HUES48 (cell line): ENCODE results near the gene GINS2.

Experiments used
- H3K27ac ChIP-seq: one replicate; pipeline ENCODE4 v1.7.0; 2013; ENCODE audit warnings: low read depth, low read length, inconsistent platforms
- H3K27me3 ChIP-seq: 2 replicates; pipeline ENCODE4 v1.6.1; 2013; ENCODE audit warnings: mild to moderate bottlenecking, low read length; ENCODE audit not compliant: control insufficient read depth, insufficient read depth
- H3K36me3 ChIP-seq: 2 replicates; pipeline ENCODE4 v1.6.1; 2013; ENCODE audit warnings: low read length; ENCODE audit not compliant: control insufficient read depth, insufficient read depth
- H3K4me1 ChIP-seq: 2 replicates; pipeline ENCODE4 v1.6.1; 2013; ENCODE audit warnings: mild to moderate bottlenecking, low read length; ENCODE audit not compliant: control insufficient read depth, insufficient read depth
- H3K4me3 ChIP-seq: 2 replicates; pipeline ENCODE4 v1.5.1; 2013; ENCODE audit warnings: mild to moderate bottlenecking, low read depth, low read length
- H3K9ac ChIP-seq: 2 replicates; pipeline ENCODE4 v1.6.1; 2013; ENCODE audit warnings: mild to moderate bottlenecking, low read depth, low read length, moderate library complexity
- H3K9me3 ChIP-seq: 2 replicates; pipeline ENCODE4 v1.6.1; 2013; ENCODE audit warnings: low read length; ENCODE audit not compliant: control insufficient read depth, insufficient read depth

Gene GINS2

GRCh38 chr16:85678016-85678415, 10.7 kb downstream of the GINS2 start:
- Histone ChIP-seq H3K27ac (no peak overlapping the region), H3K9me3 (no peaks in the 10 kb centered on the region), H3K9ac (no peak overlapping the region), H3K4me1 (no peaks in the 10 kb centered on the region), H3K4me3 (no peak overlapping the region), H3K36me3 (peaks cover 89% of the 10 kb centered on the region), H3K27me3 (no peaks in the 10 kb centered on the region)

DNA sequence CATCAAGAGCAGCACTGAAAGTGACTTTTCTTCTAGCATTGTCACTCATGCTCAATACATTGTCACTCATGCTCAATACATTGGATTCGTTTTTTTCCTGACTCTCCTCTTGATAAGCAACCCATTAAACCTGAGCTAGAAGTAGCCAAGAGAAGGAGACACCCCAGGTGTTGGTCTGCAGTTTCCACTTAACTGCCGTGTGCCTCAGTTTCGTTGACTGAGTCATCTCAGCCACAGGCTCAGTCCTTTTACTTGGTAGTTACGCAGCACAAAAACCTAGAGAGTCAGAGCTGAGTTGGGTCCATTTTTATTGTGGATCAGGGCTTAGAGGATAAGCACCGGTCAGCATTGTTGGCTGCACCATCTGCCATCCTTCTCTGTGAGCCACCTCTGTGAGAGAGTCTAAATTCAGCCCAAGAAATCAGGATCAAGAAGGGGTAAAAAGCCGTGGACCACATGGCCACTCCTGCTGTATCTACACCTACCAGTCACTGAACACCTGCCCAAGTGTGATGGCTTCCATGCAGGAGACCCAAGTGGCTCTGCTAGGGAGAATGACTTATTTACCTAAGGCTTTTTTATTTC, 11.3 kb downstream of the GINS2 start:
- H3K9ac ChIP-seq, result no peak overlapping the region

DNA sequence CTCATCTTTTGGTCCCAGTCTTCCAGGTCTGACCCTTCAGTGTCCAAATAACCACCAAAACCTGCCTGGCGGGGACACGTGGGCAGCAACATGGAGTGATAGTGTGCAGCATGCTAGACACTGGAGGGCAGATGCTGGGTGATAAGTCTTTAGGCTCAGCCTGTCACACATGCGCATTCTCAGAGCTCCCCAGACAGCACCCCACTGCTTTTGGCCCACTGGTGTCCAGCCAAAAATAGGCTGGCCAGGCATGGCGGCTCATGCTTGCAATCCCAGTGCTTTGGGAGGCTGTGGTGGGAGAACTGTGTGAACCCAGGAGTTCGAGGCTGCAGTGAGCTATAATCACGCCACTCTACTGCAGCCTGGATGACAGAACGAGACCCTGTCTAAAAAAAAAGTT, 12.3 kb downstream of the GINS2 start:
- Histone ChIP-seq H3K9me3 (no peaks in the 10 kb centered on the region), H3K9ac (no peak overlapping the region), H3K27me3 (no peaks in the 10 kb centered on the region), H3K4me1 (no peaks in the 10 kb centered on the region), H3K4me3 (no peak overlapping the region), H3K36me3 (peaks cover 98% of the 10 kb centered on the region), H3K27ac (no peak overlapping the region)

More for the DNA sequence above, 11.3 kb downstream of the GINS2 start:
- Histone ChIP-seq H3K27ac (no peak overlapping the region), H3K9me3 (no peaks in the 10 kb centered on the region), H3K4me1 (no peaks in the 10 kb centered on the region), H3K27me3 (no peaks in the 10 kb centered on the region), H3K36me3 (peaks cover 91% of the 10 kb centered on the region), H3K4me3 (no peak overlapping the region)

DNA sequence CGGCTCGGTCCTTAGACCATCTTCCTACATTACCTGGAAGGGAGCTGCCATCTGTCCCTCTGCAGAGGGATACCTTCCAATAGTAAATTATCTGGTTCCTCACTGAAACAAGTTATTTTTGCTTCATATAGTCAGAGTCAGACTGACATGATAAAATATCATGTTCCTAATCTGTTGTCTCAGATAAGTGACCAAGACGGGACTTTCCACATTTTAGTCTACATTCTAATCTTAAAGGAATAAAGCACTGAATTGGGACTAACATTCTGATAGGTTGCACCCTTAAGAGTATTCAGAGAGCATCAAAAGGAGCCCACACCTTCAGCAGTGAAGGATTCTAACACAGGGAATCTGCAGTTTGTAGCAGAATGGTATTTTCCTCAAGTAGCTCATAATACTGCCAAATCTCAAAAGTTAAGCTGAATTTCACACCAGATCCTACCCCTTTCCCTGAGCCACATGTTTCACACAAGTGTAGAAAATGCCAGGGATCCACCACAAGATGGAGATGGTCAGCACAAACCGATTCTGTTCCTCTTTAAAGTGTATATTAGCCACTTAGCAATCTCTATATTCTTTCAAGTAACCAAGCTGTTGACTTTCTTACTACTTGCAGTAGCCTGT, 13.4 kb downstream of the GINS2 start:
- H3K27ac ChIP-seq, result no peak overlapping the region

GRCh38 chr16:85674828-85675227, 13.9 kb downstream of the GINS2 start:
- H3K27ac ChIP-seq, result no peak overlapping the region

More for the DNA sequence above, 13.4 kb downstream of the GINS2 start:
- Histone ChIP-seq H3K36me3 (peaks cover 96% of the 10 kb centered on the region), H3K27me3 (no peaks in the 10 kb centered on the region), H3K4me3 (no peak overlapping the region), H3K9ac (no peak overlapping the region), H3K9me3 (no peaks in the 10 kb centered on the region), H3K4me1 (no peaks in the 10 kb centered on the region)

DNA sequence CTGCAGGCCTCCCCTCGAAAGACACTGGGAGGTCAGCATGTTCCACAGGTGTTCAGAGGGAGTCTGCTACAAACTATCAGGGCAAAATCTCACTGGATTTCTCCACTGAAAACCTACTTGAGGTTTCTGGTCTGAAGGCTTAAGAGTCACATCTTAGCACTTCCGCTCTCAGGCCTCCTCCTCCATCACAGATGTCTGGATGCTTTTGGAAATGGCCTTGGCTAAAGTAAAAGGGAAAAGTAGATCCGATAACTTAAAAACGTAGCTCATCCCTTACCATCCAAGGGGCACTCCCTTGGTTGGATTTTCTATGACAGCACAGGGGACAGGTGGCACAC, 14.4 kb downstream of the GINS2 start:
- H3K9ac ChIP-seq, result no peak overlapping the region
- no peak overlapping the region for H3K4me3 ChIP-seq
- no peaks in the 10 kb centered on the region for H3K4me1 ChIP-seq
- no peaks in the 10 kb centered on the region for H3K9me3 ChIP-seq
- H3K27ac ChIP-seq, result no peak overlapping the region
- H3K27me3 ChIP-seq, result no peaks in the 10 kb centered on the region
- peaks cover 96% of the 10 kb centered on the region for H3K36me3 ChIP-seq

More at GRCh38 chr16:85674828-85675227, 13.9 kb downstream of the GINS2 start:
- Histone ChIP-seq H3K27me3 (no peaks in the 10 kb centered on the region), H3K36me3 (peaks cover 96% of the 10 kb centered on the region), H3K4me1 (no peaks in the 10 kb centered on the region), H3K9me3 (no peaks in the 10 kb centered on the region), H3K4me3 (no peak overlapping the region), H3K9ac (no peak overlapping the region)

- Histone ChIP-seq H3K27ac (no peak overlapping the region), H3K4me1 (no peaks in the 10 kb centered on the region), H3K27me3 (no peaks in the 10 kb centered on the region), H3K9ac (no peak overlapping the region), H3K36me3 (peaks cover 96% of the 10 kb centered on the region), H3K9me3 (no peaks in the 10 kb centered on the region), H3K4me3 (no peak overlapping the region)
These were observed 15.0 kb downstream of the GINS2 start for GRCh38 chr16:85673529-85674417.

- peaks cover 97% of the 10 kb centered on the region for H3K36me3 ChIP-seq
- no peak overlapping the region for H3K27ac ChIP-seq
- no peaks in the 10 kb centered on the region for H3K4me1 ChIP-seq
- H3K9me3 ChIP-seq, result no peaks in the 10 kb centered on the region
- H3K27me3 ChIP-seq, result no peaks in the 10 kb centered on the region
- H3K4me3 ChIP-seq, result no peak overlapping the region
- no peak overlapping the region for H3K9ac ChIP-seq
These were observed 17.9 kb downstream of the GINS2 start for GRCh38 chr16:85670840-85671239.

DNA sequence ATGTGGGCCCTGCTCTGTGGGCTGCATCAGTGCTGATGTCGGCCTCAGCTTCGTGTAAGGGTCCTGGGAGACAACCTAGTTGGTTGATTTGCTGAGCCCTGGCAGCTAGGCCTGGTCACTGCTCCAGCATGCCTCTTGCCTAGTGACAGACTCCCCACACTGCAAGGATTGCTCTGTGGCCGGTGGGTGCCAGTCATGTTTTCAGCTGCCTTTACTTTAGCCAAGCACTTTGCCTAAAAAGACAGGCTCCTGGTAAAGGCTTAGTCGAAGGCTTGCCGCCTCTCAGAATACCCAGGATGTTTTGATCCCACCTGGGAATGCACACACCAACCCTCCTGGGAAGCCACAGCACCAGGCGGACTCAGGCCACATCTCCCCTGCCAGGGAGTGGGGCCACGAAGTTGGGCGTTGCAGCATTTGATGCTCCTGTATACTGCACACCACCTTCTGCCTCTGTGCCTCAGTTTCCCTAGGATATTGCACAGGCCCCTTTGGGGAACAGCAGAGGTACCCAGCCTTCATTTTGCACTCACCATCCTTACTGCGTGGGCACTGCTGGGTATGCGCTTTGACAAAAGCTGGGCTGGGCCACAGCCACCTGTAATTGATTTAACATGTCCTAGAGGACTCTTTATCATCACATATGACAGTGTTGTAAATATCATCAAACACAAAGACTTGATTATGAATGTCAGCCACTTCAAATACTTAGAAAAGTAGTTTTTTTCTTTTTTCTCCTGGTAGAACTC, 19.9 kb downstream of the GINS2 start:
- peaks cover 97% of the 10 kb centered on the region for H3K36me3 ChIP-seq
- no peak overlapping the region for H3K4me3 ChIP-seq
- no peak overlapping the region for H3K27ac ChIP-seq
- H3K9me3 ChIP-seq, result no peaks in the 10 kb centered on the region
- H3K27me3 ChIP-seq, result no peaks in the 10 kb centered on the region
- H3K4me1 ChIP-seq, result no peaks in the 10 kb centered on the region
- H3K9ac ChIP-seq, result no peak overlapping the region

GRCh38 chr16:85667841-85668413, 20.8 kb downstream of the GINS2 start:
- H3K4me3 ChIP-seq, result no peak overlapping the region
- H3K27me3 ChIP-seq, result no peaks in the 10 kb centered on the region
- no peaks in the 10 kb centered on the region for H3K9me3 ChIP-seq
- H3K4me1 ChIP-seq, result no peaks in the 10 kb centered on the region
- no peak overlapping the region for H3K27ac ChIP-seq
- H3K36me3 ChIP-seq, result peaks cover 97% of the 10 kb centered on the region
- no peak overlapping the region for H3K9ac ChIP-seq
